ENCODE results near the gene EHMT2.
"Not testable (repeated sequence)": the region's sequence is repeated elsewhere in the genome, so short reads cannot be mapped to it uniquely, and the experiment has no call there.

Gene EHMT2

DNA sequence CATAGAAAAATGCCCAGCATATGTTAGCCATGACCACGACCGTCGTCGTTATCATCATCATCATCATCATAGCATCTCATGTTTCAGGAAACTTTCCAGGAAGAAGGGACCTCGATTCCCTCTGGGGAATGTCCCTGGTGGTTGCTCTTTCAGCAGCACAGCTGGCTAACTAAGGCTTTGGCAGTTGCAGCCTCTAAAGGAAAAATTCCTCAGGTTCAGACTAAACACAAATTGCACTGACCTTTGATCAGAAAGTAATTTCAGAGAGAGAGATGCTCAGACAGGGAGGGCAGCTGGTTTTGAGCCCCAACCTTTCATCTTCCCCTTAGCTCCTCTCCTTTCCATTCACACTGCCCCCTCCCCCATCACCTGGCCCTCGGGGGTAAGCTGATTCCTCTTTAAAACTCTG, 42.8 kb upstream of the EHMT2 start:
- H3K9me3 ChIP-seq (ENCODE audit: insufficient read depth, low read length) = no peaks in the 10 kb centered on the region
- H3K4me1 ChIP-seq (ENCODE audit: insufficient read depth, insufficient read length) = peaks cover 5% of the 10 kb centered on the region
- no peaks in the 10 kb centered on the region for H3K36me3 ChIP-seq (ENCODE audit: insufficient read depth, insufficient read length, low read length)
- H3K4me3 ChIP-seq (ENCODE audit: insufficient read length, low read depth) = no peak overlapping the region
- H3K9ac ChIP-seq (ENCODE audit: insufficient read length, low read depth) = peak overlapping the region; percentile 10
- H3K27me3 ChIP-seq (ENCODE audit: insufficient read depth, insufficient read length) = no peaks in the 10 kb centered on the region
- no peak for DNase-seq (ENCODE audit: low read depth, low spot score)
- TF ChIP-seq ZNF274 (IDR thresholded peaks at IDR 0.05; ENCODE audit: low read depth, low read length) (no peak), SUZ12 (IDR thresholded peaks at IDR 0.05; ENCODE audit: extremely low read depth, insufficient read depth, insufficient read length) (no peak), YY1 (IDR thresholded peaks at IDR 0.05; ENCODE audit: insufficient read depth, insufficient read length) (no peak)

DNA sequence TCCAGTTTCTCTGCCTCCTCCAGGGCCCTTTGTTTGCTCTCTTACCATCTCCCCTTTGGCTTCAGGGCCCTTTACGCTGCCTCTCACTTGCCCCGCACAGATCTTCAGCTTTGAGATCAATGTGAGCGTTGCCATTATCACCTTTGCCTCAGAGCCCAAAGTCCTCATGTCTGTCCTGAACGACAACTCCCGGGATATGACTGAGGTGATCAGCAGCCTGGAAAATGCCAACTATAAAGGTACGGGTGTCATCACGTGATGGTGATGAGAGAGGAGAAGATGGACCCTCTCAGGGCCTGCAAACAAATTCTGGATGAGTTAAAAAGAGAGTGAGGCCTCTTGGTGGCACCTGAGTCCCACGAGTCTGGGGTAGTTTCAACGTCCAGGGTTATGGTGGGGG, 38.3 kb upstream of the EHMT2 start:
- no peaks in the 10 kb centered on the region for H3K27me3 ChIP-seq (ENCODE audit: insufficient read depth, insufficient read length)
- H3K4me3 ChIP-seq (ENCODE audit: insufficient read length, low read depth) = no peak overlapping the region
- H3K9ac ChIP-seq (ENCODE audit: insufficient read length, low read depth) = no peak overlapping the region
- H3K9me3 ChIP-seq (ENCODE audit: insufficient read depth, low read length) = peaks cover 5% of the 10 kb centered on the region; the same call in 1 of the 2 replicates
- no peak for DNase-seq (ENCODE audit: low read depth, low spot score)
- TF ChIP-seq YY1 (IDR thresholded peaks at IDR 0.05; ENCODE audit: insufficient read depth, insufficient read length) = no peak
- no peak for TF ChIP-seq SUZ12 (IDR thresholded peaks at IDR 0.05; ENCODE audit: extremely low read depth, insufficient read depth, insufficient read length)
- TF ChIP-seq ZNF274 (IDR thresholded peaks at IDR 0.05; ENCODE audit: low read depth, low read length) = no peak
- no peaks in the 10 kb centered on the region for H3K36me3 ChIP-seq (ENCODE audit: insufficient read depth, insufficient read length, low read length)
- peaks cover 4% of the 10 kb centered on the region for H3K4me1 ChIP-seq (ENCODE audit: insufficient read depth, insufficient read length)

DNA sequence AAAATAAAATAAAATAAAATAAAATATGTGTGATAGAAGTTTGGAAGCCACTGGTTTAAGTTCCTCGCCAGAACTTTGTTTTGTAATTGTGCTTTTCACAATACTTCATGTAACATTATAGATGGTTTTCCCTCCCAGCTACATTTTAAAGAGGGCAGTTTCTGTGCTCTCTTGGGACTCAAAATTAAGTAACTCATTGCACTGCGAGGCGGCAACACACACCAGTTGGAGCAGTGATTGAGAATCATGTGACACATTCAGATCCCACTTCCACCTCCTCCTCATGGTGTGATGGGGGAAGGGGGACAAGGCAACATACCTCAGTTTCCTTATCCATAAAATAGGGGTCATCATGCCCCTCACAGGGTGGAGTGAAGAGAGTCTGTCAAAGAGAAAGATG, 37.5 kb upstream of the EHMT2 start:
- H3K9ac ChIP-seq (ENCODE audit: insufficient read length, low read depth) = no peak overlapping the region
- peaks cover under 1% of the 10 kb centered on the region for H3K4me1 ChIP-seq (ENCODE audit: insufficient read depth, insufficient read length)
- H3K36me3 ChIP-seq (ENCODE audit: insufficient read depth, insufficient read length, low read length) = no peaks in the 10 kb centered on the region
- no peak overlapping the region for H3K4me3 ChIP-seq (ENCODE audit: insufficient read length, low read depth)
- H3K9me3 ChIP-seq (ENCODE audit: insufficient read depth, low read length) = peaks cover 5% of the 10 kb centered on the region; the same call in 1 of the 2 replicates
- no peak for DNase-seq (ENCODE audit: low read depth, low spot score)
- no peak for TF ChIP-seq YY1 (IDR thresholded peaks at IDR 0.05; ENCODE audit: insufficient read depth, insufficient read length)
- TF ChIP-seq SUZ12 (IDR thresholded peaks at IDR 0.05; ENCODE audit: extremely low read depth, insufficient read depth, insufficient read length) = no peak
- no peak for TF ChIP-seq ZNF274 (IDR thresholded peaks at IDR 0.05; ENCODE audit: low read depth, low read length)
- H3K27me3 ChIP-seq (ENCODE audit: insufficient read depth, insufficient read length) = no peaks in the 10 kb centered on the region

DNA sequence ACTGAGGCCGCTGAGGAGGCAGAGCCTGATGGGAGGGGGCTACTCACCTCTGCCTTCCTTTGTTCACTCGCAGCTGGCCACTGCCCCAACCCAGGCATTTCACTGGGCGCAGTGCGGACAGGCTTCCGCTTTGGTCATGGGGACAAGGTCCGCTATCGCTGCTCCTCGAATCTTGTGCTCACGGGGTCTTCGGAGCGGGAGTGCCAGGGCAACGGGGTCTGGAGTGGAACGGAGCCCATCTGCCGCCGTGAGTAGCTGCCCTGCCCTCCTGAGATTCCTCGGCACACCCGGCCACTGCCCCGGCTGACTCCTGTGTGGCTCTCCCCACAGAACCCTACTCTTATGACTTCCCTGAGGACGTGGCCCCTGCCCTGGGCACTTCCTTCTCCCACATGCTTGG, 36.0 kb upstream of the EHMT2 start:
- H3K36me3 ChIP-seq (ENCODE audit: insufficient read depth, insufficient read length, low read length) = no peaks in the 10 kb centered on the region
- TF ChIP-seq YY1 (IDR thresholded peaks at IDR 0.05; ENCODE audit: insufficient read depth, insufficient read length) (no peak), SUZ12 (IDR thresholded peaks at IDR 0.05; ENCODE audit: extremely low read depth, insufficient read depth, insufficient read length) (no peak), ZNF274 (IDR thresholded peaks at IDR 0.05; ENCODE audit: low read depth, low read length) (no peak)
- H3K9ac ChIP-seq (ENCODE audit: insufficient read length, low read depth) = no peak overlapping the region
- no peak for DNase-seq (ENCODE audit: low read depth, low spot score)
- H3K4me3 ChIP-seq (ENCODE audit: insufficient read length, low read depth) = no peak overlapping the region
- H3K9me3 ChIP-seq (ENCODE audit: insufficient read depth, low read length) = peaks cover 5% of the 10 kb centered on the region; the same call in 1 of the 2 replicates
- H3K4me1 ChIP-seq (ENCODE audit: insufficient read depth, insufficient read length) = no peaks in the 10 kb centered on the region
- no peaks in the 10 kb centered on the region for H3K27me3 ChIP-seq (ENCODE audit: insufficient read depth, insufficient read length)

DNA sequence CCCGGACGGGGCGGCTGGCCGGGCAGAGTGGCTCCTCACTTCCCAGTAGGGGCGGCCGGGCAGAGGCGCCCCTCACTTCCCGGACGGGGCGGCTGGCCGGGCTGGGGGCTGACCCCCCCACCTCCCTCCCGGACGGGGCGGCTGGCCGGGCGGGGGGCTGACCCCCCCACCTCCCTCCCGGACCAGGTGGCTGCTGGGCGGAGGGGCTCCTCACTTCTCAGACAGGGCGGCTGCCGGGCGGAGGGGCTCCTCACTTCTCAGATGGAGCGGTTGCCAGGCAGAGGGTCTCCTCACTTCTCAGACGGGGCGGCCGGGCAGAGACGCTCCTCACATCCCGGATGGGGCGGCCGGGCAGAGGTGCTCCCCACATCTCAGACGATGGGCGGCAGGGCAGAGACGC, 34.6 kb upstream of the EHMT2 start:
- H3K9ac ChIP-seq (ENCODE audit: insufficient read length, low read depth); H3K36me3 ChIP-seq (ENCODE audit: insufficient read depth, insufficient read length, low read length); H3K27me3 ChIP-seq (ENCODE audit: insufficient read depth, insufficient read length); H3K9me3 ChIP-seq (ENCODE audit: insufficient read depth, low read length); DNase-seq (ENCODE audit: low read depth, low spot score); H3K4me1 ChIP-seq (ENCODE audit: insufficient read depth, insufficient read length); H3K4me3 ChIP-seq (ENCODE audit: insufficient read length, low read depth): not testable (repeated sequence)

DNA sequence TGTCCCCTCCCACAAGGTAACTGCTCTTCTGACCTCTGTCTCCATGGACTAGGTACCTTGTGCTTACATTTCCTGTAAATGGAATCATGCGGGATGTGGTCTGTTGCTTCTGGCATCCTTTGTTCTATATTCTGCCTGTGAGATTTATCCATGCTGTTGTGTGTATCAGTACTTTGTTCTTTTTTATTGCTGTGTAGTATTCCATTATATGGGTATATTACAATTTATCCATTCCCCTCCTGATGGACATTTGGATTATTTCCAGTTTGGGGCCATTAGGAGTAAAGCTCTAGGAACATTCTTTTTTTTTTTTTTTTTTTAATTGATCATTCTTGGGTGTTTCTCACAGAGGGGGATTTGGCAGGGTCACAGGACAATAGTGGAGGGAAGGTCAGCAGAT, 33.5 kb upstream of the EHMT2 start:
- no peak overlapping the region for H3K9ac ChIP-seq (ENCODE audit: insufficient read length, low read depth)
- DNase-seq (ENCODE audit: low read depth, low spot score) = no peak
- no peaks in the 10 kb centered on the region for H3K4me1 ChIP-seq (ENCODE audit: insufficient read depth, insufficient read length)
- H3K36me3 ChIP-seq (ENCODE audit: insufficient read depth, insufficient read length, low read length) = no peaks in the 10 kb centered on the region
- no peak overlapping the region for H3K4me3 ChIP-seq (ENCODE audit: insufficient read length, low read depth)
- peaks cover 7% of the 10 kb centered on the region; the same call in 1 of the 2 replicates for H3K9me3 ChIP-seq (ENCODE audit: insufficient read depth, low read length)
- no peaks in the 10 kb centered on the region for H3K27me3 ChIP-seq (ENCODE audit: insufficient read depth, insufficient read length)
- TF ChIP-seq YY1 (IDR thresholded peaks at IDR 0.05; ENCODE audit: insufficient read depth, insufficient read length) (no peak), ZNF274 (IDR thresholded peaks at IDR 0.05; ENCODE audit: low read depth, low read length) (no peak), SUZ12 (IDR thresholded peaks at IDR 0.05; ENCODE audit: extremely low read depth, insufficient read depth, insufficient read length) (no peak)

DNA sequence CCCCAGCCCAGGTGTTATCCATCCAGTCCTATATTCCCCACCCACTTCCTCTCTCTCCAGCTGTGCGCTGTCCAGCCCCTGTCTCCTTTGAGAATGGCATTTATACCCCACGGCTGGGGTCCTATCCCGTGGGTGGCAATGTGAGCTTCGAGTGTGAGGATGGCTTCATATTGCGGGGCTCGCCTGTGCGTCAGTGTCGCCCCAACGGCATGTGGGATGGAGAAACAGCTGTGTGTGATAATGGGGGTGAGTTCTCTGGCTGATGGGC, 31.1 kb upstream of the EHMT2 start:
- no peaks in the 10 kb centered on the region for H3K27me3 ChIP-seq (ENCODE audit: insufficient read depth, insufficient read length)
- no peaks in the 10 kb centered on the region for H3K4me1 ChIP-seq (ENCODE audit: insufficient read depth, insufficient read length)

More for the DNA sequence above, 31.1 kb upstream of the EHMT2 start:
- TF ChIP-seq YY1 (IDR thresholded peaks at IDR 0.05; ENCODE audit: insufficient read depth, insufficient read length) = no peak
- no peak for TF ChIP-seq SUZ12 (IDR thresholded peaks at IDR 0.05; ENCODE audit: extremely low read depth, insufficient read depth, insufficient read length)
- no peak for TF ChIP-seq ZNF274 (IDR thresholded peaks at IDR 0.05; ENCODE audit: low read depth, low read length)
- Histone ChIP-seq H3K9ac (ENCODE audit: insufficient read length, low read depth) (no peak overlapping the region), H3K9me3 (ENCODE audit: insufficient read depth, low read length) (peaks cover 11% of the 10 kb centered on the region; the same call in 1 of the 2 replicates), H3K4me3 (ENCODE audit: insufficient read length, low read depth) (no peak overlapping the region), H3K36me3 (ENCODE audit: insufficient read depth, insufficient read length, low read length) (no peaks in the 10 kb centered on the region)
- DNase-seq (ENCODE audit: low read depth, low spot score) = no peak

Data from NT2/D1 (cell line).